ENCODE measurements around the gene SPATA20. TPM values are rescaled to one million over a fixed set of nuclear protein-coding genes. Genes with fewer than 3 reads are reported as not detected.
A peak's percentile ranks its signal among the peaks of the same experiment; 100 is the strongest.

The SPATA20 gene
- total and polyA plus RNA-seq, 11 donors, result 13.8 to 83.0 (median 52.3) TPM

DNA sequence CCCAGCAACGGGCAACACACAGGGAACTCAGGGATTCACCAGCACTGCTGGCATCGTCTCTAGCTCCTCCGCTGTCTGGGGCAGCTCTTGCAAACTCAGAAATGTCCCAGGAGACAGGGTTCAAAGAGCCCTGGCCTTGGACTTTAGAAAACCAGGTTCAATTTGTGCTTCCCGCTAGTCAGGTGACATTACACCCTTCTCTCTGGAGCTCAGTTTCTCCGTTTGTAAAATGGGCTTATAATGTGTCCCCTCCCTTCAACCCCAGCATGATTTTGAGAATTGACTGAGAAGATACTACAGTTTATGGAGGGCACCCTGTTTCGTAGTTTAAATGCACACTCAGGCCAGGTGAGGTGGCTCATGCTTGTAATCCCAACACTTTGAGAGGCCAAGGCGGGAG, 40.7 kb upstream of the SPATA20 start:
- Histone ChIP-seq H3K4me3 (no peak overlapping the region), H3K36me3 (no peaks in the 10 kb centered on the region), H3K4me1 (peaks cover 0 to 26% (median 10%) of the 10 kb centered on the region in 12 donors), H3K27me3 (no peaks in the 10 kb centered on the region), H3K9me3 (no peaks in the 10 kb centered on the region), H3K27ac (no peak overlapping the region)
- TF ChIP-seq POLR2A (IDR thresholded peaks at IDR 0.05) (no peak), CTCF (IDR thresholded peaks at IDR 0.05) (no peak)
- intact Hi-C loops (cut with DNase I), result no loop called here
- ATAC-seq, result no peak
- WGBS, 4 donors, result 77 to 88% (median 82%) methylated on average over 7 of the region's 7 CpGs
- no peak for DNase-seq

- intact Hi-C loops (cut with DNase I), result no loop called here
- DNase-seq, result peak; percentile 86 to 91 (median 88)
- Histone ChIP-seq H3K36me3 (no peaks in the 10 kb centered on the region), H3K9me3 (no peaks in the 10 kb centered on the region), H3K4me1 (peaks cover 0 to 29% (median 10%) of the 10 kb centered on the region in 12 donors), H3K27me3 (no peaks in the 10 kb centered on the region), H3K4me3 (peak within 1 kb of the TSS; percentile 51 to 81 (median 64)), H3K27ac (peak within 1 kb of the TSS in 11 of 12 donors; percentile 62 to 88 (median 76))
- WGBS, 4 donors, result 8 to 14% (median 11%) methylated on average over 26 to 66 of the region's 66 CpGs
- ATAC-seq, result peak; percentile 57 to 87 (median 86)
- peak in 9 of 12 donors; percentile 7 to 35 (median 22) for TF ChIP-seq CTCF (IDR thresholded peaks at IDR 0.05)
- no peak for TF ChIP-seq POLR2A (IDR thresholded peaks at IDR 0.05)
Observed at GRCh38 chr17:50507871-50508572, 39.0 kb upstream of the SPATA20 start, which contains the start of gene MYCBPAP. MYCBPAP (plus strand) TSS chr17:50508439; CDS start chr17:50508675, 236 bp downstream.

DNA sequence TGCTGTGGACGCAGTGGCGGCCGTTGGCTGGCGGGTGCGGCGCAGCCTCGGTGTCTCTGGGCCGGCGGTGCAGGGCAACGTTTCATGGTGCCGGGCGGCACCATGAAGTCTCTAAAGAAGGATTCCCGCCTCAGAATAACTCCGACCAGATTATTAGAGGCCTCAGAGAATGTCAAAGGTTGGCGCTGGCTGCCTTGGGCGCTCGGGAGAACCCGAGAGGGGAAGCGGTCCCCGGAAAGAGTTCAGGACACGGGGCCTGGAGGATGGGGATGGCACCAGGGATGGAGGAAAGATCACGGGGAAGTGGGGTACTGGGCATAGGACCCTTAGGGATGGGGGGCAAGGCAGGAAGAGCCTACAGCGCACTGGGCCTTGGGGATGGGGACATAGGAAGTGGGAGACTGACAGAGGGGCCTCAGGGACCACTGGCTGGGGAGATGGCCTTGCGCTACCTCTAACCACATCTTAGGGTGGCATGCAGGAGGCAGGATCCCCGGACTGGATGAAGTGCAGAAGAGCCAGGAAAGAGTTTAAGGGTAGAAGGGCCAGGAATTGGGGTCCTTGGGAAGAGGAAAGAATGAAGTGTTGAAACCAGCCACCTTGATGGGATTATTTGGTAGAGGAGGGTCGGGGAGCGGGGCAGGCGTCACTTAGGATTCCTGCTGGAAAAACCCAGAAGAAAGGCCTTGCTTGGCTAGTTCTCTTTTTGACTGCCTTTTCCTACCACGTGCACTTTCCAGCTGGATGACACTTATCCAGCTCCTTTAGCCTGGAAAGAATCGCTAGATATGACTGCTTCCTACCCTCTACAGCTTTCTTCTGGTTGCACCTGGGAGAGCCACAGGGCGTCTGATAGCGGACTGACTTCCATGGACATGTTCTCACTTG, 38.2 kb upstream of the SPATA20 start:
- peak overlapping the region; percentile 51 to 81 (median 64) for H3K4me3 ChIP-seq
- no peak for DNase-seq
- H3K9me3 ChIP-seq, result no peaks in the 10 kb centered on the region
- no peaks in the 10 kb centered on the region for H3K36me3 ChIP-seq
- H3K27me3 ChIP-seq, result no peaks in the 10 kb centered on the region
- peak overlapping the region in 11 of 12 donors; percentile 62 to 88 (median 76) for H3K27ac ChIP-seq
- peaks cover 0 to 29% (median 10%) of the 10 kb centered on the region in 12 donors for H3K4me1 ChIP-seq
- intact Hi-C loops (cut with DNase I), result no loop called here
- ATAC-seq, result peak in 1 of 4 donors; percentile 31
- 30 to 37% (median 33%) methylated on average over 23 to 32 of the region's 32 CpGs for WGBS, 4 donors
- TF ChIP-seq POLR2A (IDR thresholded peaks at IDR 0.05) (peak in 1 of 2 donors; percentile 35), CTCF (IDR thresholded peaks at IDR 0.05) (no peak)

DNA sequence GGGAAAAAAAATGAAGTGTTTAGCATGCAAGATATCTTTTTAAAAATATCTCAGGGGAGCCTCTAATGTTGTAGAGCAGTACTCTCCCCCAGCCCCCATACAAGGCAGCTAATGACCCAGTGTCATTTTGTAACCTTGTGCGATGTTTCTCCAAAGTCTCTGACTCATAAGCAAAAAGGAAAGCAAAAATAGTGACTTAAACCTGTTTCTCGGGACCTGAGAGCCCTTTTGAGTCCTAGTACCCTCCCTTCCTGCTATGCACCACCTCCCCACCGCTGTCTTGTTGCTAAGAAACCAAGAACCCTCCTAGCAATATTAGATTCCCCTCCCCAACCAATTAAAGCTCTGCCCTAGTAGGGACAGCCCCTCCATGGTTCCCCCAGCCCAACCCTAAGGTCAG, 35.9 kb upstream of the SPATA20 start:
- Histone ChIP-seq H3K9me3 (no peaks in the 10 kb centered on the region), H3K4me3 (no peak overlapping the region), H3K36me3 (no peaks in the 10 kb centered on the region), H3K27me3 (no peaks in the 10 kb centered on the region), H3K4me1 (peaks cover 0 to 41% (median 13%) of the 10 kb centered on the region in 12 donors), H3K27ac (no peak overlapping the region)
- ATAC-seq (no peak), DNase-seq (no peak)
- intact Hi-C loops (cut with DNase I), result no loop called here
- no peak for TF ChIP-seq CTCF (IDR thresholded peaks at IDR 0.05)
- TF ChIP-seq POLR2A (IDR thresholded peaks at IDR 0.05), result no peak
- WGBS, 4 donors, result 25 to 39% (median 37%) methylated on average over 3 of the region's 3 CpGs

Data from heart left ventricle (tissue), 16 donors.